ENCODE measurements around the gene TMEM18. TPM values are rescaled to one million over a fixed set of nuclear protein-coding genes. Genes with fewer than 3 reads are reported as not detected.
A peak's percentile ranks its signal among the peaks of the same experiment; 100 is the strongest.

TMEM18 gene
- polyA plus RNA-seq, 4 donors: 55.7 to 62.0 (median 57.8) TPM

GRCh38 chr2:653645-654425 is 23.4 kb downstream of the TMEM18 start:
- no peak for DNase-seq (ENCODE audit: low read depth in 4 of 4, low spot score in 3 of 4)

DNA sequence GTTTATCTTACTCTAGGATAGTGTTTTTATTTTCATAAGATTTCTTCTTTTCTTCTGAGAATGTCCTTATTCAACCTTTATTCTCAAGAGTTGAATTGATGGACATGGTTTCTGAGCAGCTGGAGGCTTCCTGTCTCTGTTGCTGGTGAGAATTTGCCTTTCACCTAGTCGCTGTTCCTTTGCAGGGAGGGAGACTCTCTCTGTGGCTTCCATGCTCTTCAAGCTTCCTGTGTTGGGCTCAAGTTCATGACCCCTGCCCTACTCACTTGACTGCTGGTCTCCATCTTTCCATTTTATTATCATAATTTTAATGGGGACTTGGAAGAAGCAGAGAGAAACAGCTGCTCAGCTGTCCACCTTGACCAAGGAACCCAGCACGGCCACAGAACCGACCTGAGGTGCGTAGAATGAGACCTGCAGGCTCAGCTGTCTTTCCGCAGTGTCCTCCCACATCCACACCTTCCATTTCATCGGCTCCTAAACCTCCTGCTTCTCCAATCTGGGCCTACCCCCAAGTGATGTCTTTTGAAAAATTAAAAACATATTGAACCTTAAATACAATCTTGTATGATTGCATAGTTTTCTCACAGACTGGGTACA is 24.2 kb downstream of the TMEM18 start:
- DNase-seq (ENCODE audit: low read depth in 4 of 4, low spot score in 3 of 4): no peak

DNA sequence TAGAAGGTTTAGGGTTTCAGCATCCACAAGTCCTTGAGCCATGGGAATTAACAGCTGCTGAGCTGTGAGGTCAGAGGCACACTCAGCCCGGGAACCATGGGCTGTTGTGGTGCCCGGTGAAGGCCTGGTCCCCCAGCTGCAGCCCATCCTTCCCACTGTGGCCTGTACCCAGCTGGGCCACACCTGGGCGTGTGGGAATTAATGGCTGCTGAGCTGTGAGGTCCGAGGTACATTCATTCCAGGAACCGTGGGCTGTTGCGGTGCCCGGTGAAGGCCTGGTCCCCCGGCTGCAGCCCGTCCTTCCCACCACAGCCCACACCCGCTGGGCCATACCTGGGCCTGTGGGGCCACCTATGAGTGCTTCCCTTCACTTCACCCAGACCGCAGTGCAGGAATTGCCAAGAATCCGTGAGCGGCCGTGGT is 25.2 kb downstream of the TMEM18 start:
- no peak for DNase-seq (ENCODE audit: low read depth in 4 of 4, low spot score in 3 of 4)

DNA sequence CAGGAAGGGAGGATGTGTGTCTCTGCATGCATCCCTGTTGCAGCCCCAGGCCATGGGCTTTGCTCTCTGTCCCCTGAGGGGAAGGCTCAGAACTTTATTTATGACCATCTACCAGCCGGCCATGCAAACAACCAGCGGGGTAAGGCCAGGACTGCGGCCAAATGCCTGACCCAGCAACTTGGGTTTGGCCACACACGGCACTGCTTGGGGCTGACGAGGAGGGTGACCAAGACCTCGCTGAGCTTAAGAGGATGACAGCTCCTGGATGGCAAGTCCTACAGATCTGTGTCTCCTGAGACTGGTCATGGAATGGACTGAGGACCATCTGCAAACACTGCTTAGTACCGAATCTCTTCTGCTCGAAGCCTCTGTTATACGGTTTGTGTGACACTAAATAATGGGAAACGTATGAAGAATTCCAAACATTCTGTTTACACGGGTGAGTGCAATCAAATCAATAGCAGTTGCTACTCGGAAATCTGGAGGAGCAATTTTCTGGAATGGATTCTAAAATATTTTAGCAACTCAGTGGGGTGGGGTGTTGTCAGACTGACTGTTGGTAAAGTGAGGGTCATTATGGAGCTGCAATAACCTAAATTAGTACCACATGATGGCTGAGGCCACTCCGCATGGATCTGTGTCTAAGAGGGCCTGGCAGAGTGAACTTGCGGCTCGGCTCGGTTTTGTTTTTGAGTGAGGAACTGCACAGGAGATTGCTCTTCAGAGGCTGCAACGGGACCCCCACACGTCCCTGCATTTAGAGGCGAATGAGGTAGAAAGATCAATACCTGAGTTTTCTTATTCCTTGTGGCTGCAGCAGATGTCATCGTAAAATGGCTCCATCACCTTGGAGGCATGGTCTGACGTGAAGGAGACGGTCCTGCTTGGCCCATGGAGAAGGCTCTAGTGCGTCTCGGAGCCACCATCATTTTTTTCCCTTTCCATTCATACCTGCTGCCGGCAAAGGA is 26.6 kb downstream of the TMEM18 start:
- no peak for DNase-seq (ENCODE audit: low read depth in 4 of 4, low spot score in 3 of 4)

DNA sequence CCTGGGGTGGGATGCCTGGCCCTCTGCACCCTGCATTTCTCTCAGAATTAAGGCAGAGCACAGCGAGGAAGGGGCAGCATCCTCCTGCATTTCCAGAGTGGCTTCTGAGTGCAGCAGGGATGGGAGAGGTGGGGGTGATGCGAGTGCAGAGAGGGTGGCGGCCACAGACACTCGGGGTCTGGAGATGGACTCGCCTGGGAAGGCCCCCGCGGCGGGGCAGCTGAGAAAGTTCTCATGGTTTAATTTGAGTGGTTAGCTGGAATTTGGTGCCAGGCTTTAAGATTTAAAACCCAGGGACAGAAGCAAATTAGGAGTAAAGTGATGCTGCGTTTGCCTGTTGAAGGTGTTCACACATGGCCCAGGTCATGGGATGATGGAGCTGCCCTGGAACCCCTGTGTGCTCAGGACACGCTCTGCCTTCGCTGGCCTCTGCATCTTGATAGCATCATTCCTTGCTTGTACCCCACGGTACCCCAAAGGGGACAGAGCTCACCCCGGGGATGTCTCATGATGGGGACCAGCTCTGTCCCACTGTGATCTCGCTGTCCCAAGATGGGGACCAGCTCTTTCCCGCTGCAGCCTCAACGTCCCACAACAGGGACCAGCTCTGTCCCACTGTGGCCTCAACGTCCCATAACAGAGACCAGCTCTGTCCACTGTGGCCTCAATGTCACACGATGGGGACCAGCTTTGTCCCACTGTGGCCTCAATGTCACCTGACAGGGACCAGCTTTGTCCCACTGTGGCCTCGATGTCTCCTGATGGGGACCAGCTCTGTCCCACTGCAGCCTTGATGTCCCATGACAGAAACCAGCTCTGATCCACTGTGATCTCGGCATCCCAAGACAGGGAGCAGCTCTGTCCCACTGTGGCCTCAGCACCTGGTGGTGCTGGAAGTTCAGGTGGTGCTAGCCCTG is 27.5 kb downstream of the TMEM18 start:
- no peak for DNase-seq (ENCODE audit: low read depth in 4 of 4, low spot score in 3 of 4)

- peak in 2 of 4 donors; percentile 23 to 40 for DNase-seq (ENCODE audit: low read depth in 4 of 4, low spot score in 3 of 4)
Measured at GRCh38 chr2:648476-649424, 28.5 kb downstream of the TMEM18 start.

GRCh38 chr2:647691-648231 is 29.4 kb downstream of the TMEM18 start:
- no peak for DNase-seq (ENCODE audit: low read depth in 4 of 4, low spot score in 3 of 4)

DNA sequence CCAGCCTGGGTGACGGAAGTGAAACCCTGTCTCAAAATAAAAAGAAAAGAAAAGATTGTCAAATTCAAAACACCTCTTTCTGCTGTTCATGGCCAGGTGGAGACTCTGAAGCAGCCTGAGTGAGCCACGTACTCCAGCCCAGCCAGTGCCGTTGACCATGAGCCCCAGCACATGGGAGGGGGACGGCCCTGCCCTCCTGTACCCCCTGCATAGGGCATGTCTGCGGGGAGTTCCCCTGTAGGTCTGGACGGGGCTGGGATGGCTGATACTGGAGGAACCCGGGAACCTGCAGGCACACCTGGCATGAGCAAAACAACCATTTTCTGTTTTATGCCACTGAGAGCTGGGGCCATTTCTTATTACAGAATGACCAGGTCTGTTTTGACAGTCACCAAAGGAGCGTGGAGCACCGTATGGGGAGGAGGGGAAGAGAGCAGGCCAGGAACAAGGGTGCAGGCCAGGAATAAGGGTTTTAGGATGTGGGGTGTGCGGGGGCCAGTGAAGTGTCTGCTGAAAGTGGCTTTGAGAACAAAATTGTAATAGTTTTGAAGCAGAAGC is 30.1 kb downstream of the TMEM18 start:
- DNase-seq (ENCODE audit: low read depth in 4 of 4, low spot score in 3 of 4): no peak

GRCh38 chr2:644871-645270 is 32.3 kb downstream of the TMEM18 start:
- DNase-seq (ENCODE audit: low read depth in 4 of 4, low spot score in 3 of 4): no peak

- DNase-seq (ENCODE audit: low read depth in 4 of 4, low spot score in 3 of 4): no peak
Measured at GRCh38 chr2:643761-644160, 33.4 kb downstream of the TMEM18 start.

DNA sequence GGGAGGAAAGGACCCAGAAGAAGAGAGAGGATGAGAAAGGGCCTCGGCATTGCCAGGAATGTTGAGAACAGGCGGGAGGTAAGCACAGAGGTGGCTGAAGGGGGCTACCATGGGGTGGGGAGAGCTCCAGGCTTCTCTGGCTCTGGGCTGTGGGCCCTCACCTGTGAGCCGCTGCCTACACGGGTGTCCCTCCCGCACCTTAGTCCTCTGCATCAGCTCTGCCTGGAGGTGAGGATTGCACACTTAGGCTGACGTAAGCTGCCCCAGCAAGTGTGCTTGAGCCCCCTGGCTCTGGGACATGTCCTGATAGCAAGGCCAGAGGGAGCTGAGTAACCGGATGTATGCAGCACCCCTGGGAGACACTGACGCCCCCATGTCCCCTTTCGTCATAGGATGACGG is 33.9 kb downstream of the TMEM18 start:
- no peak for DNase-seq (ENCODE audit: low read depth in 4 of 4, low spot score in 3 of 4)

DNA sequence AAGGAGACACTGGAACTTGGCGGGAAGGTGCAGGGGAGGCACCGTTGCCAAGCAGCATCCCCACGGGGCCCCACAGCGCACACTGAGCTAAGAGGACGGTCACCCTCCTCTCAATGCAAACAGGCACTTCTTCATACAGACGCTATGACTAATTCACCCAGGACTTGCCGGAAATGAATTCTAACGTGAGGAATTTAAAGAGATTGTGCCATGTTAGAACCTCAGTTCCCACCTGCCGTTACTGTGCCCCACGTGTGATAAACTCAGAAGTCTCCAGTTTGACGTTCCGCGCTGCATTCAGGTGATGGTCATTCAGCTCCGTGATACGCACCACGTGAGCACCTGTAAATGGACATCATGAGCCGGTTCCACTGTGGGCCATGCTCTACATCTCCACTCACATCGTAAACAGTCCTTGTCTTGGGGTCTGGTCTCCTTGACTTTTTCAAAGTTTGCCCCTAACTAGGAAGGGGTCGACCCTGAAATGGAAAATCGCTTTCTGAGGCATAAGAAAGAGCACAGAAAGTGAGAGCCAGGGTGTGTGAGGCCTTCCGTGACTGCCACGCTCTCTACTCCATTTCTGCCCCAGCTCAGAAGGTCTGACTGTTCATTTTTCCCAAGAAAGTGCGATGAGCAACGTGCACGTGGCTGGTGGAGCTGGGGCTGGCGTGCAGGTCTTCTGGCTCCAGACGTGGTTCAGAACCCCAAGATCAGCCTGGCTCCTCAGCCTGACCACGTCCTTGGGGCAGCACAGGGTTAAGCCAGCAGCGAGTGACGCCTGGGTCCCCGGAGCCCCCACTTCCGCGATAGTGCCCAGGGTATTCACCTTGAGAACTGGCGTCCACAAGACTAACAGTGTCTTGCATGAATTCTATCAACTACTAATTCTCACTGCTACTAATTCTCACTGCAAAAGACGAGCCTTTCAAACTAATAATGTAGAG is 35.1 kb downstream of the TMEM18 start:
- DNase-seq (ENCODE audit: low read depth in 4 of 4, low spot score in 3 of 4): no peak

GRCh38 chr2:641164-641871 is 35.9 kb downstream of the TMEM18 start:
- DNase-seq (ENCODE audit: low read depth in 4 of 4, low spot score in 3 of 4): no peak

DNA sequence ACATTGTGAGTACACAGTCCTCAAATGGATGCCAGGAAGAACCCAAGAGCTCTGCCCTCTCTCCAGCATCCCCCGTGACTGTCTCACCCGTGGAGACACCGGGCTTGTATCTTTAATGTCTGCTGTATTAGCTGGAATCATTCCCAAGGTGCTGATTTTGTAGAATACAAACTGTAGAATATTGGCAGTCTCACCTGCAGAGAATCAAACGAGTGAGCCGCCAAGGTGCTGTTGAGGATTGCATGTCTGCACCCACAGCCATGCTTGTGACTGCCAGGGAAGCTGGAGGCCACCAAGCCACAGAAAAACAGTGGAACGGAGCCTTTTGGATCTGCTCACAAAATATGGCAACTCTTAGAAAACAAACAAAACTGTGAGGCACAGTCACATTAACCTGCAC is 37.5 kb downstream of the TMEM18 start:
- no peak for DNase-seq (ENCODE audit: low read depth in 4 of 4, low spot score in 3 of 4)

DNA sequence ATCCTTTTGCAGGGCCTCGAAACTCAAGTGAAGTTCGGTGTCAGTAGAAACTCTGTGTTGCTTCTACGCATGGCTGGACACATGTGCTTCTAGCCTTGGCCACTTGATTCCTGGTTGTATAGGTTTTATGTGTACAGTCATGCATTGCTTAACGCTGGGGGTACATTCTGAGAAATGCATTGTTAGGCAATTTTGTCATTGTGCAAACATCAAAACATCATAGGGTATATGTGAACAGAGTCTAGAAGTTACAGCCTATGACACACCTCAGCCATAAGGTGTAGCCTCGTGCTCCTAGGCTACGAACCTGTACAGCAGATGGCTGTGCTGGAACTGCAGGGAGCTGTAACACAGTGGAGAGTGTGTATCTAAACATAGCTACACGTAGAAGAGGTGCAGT is 39.4 kb downstream of the TMEM18 start:
- no peak for DNase-seq (ENCODE audit: low read depth in 4 of 4, low spot score in 3 of 4)

- DNase-seq (ENCODE audit: low read depth in 4 of 4, low spot score in 3 of 4): no peak
Measured at GRCh38 chr2:637406-637776, 39.8 kb downstream of the TMEM18 start.
